ENCODE measurements around the gene RD3L.

RD3L gene

GRCh38 chr14:103894723-103895059, 47.6 kb downstream of the RD3L start:
- no peak for DNase-seq (ENCODE audit: low read depth)

- DNase-seq (ENCODE audit: low read depth), result no peak
Measured at GRCh38 chr14:103894034-103894722, 48.2 kb downstream of the RD3L start.

GRCh38 chr14:103892247-103892646, 50.1 kb downstream of the RD3L start:
- no peak for DNase-seq (ENCODE audit: low read depth)

GRCh38 chr14:103891667-103892215, 50.6 kb downstream of the RD3L start:
- no peak for DNase-seq (ENCODE audit: low read depth)

- no peak for DNase-seq (ENCODE audit: low read depth)
Measured at GRCh38 chr14:103890821-103891666, 51.3 kb downstream of the RD3L start.

All from non-pigmented ciliary epithelial cell (primary cell).